HFF-Myc (cell line): ENCODE results near the gene KRTDAP.

Source experiments
- DNase-seq: peaks from one replicate; pipeline ENCODE4 v3.0.0-alpha.2; 2011; ENCODE audit warnings: low read depth; ENCODE audit errors: extremely low read depth
- H3K4me3 ChIP-seq: replicated peaks from 2 replicates; pipeline ENCODE4 v1.5.1; 2011; ENCODE audit warnings: low read depth, mild to moderate bottlenecking, control low read depth, low read length
- TF ChIP-seq, protein P1 (sequence below): IDR thresholded peaks from 2 replicates; pipeline ENCODE4 v1.5.1; 2012; ENCODE audit warnings: mild to moderate bottlenecking, low read depth, low read length, control low read depth; ENCODE audit errors: missing control alignments

KRTDAP gene

GRCh38 chr19:35521124-35521743 is 31.0 kb upstream of the KRTDAP start:
- H3K4me3 ChIP-seq: no peak overlapping the region
- TF ChIP-seq, protein P1, sequence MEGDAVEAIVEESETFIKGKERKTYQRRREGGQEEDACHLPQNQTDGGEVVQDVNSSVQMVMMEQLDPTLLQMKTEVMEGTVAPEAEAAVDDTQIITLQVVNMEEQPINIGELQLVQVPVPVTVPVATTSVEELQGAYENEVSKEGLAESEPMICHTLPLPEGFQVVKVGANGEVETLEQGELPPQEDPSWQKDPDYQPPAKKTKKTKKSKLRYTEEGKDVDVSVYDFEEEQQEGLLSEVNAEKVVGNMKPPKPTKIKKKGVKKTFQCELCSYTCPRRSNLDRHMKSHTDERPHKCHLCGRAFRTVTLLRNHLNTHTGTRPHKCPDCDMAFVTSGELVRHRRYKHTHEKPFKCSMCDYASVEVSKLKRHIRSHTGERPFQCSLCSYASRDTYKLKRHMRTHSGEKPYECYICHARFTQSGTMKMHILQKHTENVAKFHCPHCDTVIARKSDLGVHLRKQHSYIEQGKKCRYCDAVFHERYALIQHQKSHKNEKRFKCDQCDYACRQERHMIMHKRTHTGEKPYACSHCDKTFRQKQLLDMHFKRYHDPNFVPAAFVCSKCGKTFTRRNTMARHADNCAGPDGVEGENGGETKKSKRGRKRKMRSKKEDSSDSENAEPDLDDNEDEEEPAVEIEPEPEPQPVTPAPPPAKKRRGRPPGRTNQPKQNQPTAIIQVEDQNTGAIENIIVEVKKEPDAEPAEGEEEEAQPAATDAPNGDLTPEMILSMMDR: no peak
- DNase-seq: no peak

GRCh38 chr19:35519291-35519690 is 29.0 kb upstream of the KRTDAP start:
- H3K4me3 ChIP-seq: no peak overlapping the region
- TF ChIP-seq, protein P1: no peak
- no peak for DNase-seq

DNA sequence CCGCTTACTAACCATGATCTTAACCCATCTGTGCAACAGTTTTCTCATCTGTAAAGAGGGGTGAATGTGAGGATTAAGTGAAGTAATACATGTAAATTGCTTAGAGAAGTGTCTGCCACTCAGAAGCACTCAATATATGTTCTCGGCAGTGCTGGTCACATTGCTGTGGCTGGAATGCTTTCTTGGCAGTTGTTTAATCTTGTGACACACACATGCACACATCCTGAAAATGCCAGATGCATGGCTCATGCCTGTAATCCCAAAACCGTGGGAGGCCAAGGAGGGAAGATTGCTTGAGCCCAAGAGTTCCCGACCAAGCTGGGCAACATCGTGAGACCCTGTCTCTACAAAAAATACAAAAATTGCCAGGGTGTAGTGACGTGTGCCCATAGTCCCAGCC is 28.0 kb upstream of the KRTDAP start:
- TF ChIP-seq, protein P1: no peak
- no peak overlapping the region for H3K4me3 ChIP-seq
- peak; percentile 70 for DNase-seq

GRCh38 chr19:35517342-35517741 is 27.1 kb upstream of the KRTDAP start:
- TF ChIP-seq, protein P1: no peak

GRCh38 chr19:35516310-35516709 is 26.0 kb upstream of the KRTDAP start:
- no peak overlapping the region for H3K4me3 ChIP-seq
- DNase-seq: no peak
- TF ChIP-seq, protein P1: no peak

More at GRCh38 chr19:35517342-35517741, 27.1 kb upstream of the KRTDAP start:
- DNase-seq: no peak
- H3K4me3 ChIP-seq: no peak overlapping the region

DNA sequence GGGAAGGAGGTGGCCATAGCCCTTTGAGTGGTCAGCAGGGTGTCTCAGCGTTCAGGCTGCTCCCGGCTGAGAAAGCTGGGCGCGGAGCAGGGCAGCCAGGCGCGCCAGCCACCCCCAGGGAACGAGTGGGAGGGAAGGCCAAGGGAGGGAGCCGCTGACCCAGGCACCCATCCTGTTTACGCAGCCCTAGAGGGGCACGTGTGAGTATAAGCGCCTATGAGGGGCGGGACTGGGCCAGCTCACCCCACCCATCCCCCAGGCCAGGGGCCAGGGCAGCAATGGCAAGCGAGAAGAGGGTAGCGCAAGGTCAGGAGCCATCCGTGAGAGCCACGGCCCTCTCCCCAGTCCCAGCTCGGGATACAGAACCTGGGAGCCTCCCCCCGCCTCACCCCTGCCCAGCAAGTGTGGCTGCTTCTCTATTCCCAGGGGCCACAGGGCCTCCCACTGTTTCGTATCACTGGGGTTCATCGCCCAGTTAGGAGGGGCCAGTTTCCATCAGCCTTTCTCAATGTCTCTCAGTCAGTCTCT is 24.1 kb upstream of the KRTDAP start:
- TF ChIP-seq, protein P1: no peak
- no peak overlapping the region for H3K4me3 ChIP-seq
- no peak for DNase-seq
